ENCODE measurements around the gene XYLT1. TPM values are rescaled to one million over a fixed set of nuclear protein-coding genes. Genes with fewer than 3 reads are reported as not detected.

The XYLT1 gene
- polyA plus RNA-seq, 1 donor (not counting 4 experiments of a cell fraction or from before 2014, with no cell fraction given), result 4.4 TPM

DNA sequence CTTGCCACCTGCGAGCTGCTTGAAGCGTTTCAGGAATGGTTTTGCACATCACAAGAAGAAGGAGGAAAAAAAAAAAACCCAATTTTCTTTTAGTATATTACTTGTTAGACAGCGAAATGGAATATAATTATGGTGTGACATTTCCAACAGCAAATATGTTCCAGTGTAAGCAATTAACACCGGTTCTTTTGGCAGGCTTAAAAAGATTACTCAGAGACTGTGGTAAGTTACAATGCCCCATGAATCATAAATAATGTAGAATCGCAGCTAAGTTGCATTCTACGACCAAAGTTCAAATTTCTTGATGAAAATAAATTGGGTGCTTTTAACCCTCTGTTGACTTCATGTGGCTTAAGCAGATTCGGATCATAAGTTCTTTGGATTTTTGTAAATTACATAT is 245.2 kb downstream of the XYLT1 start:
- TF ChIP-seq, protein P1, sequence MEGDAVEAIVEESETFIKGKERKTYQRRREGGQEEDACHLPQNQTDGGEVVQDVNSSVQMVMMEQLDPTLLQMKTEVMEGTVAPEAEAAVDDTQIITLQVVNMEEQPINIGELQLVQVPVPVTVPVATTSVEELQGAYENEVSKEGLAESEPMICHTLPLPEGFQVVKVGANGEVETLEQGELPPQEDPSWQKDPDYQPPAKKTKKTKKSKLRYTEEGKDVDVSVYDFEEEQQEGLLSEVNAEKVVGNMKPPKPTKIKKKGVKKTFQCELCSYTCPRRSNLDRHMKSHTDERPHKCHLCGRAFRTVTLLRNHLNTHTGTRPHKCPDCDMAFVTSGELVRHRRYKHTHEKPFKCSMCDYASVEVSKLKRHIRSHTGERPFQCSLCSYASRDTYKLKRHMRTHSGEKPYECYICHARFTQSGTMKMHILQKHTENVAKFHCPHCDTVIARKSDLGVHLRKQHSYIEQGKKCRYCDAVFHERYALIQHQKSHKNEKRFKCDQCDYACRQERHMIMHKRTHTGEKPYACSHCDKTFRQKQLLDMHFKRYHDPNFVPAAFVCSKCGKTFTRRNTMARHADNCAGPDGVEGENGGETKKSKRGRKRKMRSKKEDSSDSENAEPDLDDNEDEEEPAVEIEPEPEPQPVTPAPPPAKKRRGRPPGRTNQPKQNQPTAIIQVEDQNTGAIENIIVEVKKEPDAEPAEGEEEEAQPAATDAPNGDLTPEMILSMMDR (optimal IDR thresholded peaks at IDR 0.05 in 1 of 3, IDR thresholded peaks at IDR 0.05 in 1 of 3, conservative IDR thresholded peaks at IDR 0.05 in 1 of 3; ENCODE audit: extremely low read depth in 1 of 3, insufficient read depth in 2 of 3, low read length in 3 of 3), result no peak
- TF ChIP-seq EZH2 (IDR thresholded peaks at IDR 0.05; ENCODE audit: low read length), result no peak
- dilution Hi-C loops (cut with MboI; ENCODE audit: extremely low pct_ligation_motif_present, low sequenced_read_pairs), result no loop called here
- H4K20me1 ChIP-seq (ENCODE audit: control insufficient read depth, extremely low read depth, insufficient read depth, low read length), result no peaks in the 10 kb centered on the region

DNA sequence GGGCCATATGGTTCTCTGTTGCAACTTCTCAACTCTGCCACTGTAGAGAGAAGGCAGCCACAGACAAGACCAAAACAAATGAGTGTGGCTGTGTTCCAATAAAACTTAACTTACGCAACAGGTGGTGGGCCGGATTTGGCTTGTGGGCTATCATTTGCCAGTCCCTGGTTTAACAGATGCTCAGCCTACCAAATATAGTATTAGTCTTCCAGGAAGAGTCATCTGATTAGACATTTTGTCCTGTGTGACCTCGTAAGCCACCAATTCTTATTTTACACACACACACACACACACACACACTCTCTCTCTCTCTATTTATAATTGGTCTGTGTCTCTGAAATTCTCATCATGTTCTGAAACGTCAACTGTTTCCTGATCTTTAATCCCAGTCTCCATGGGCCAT is 245.9 kb downstream of the XYLT1 start:
- no peak overlapping the region for H3K9ac ChIP-seq (ENCODE audit: control insufficient read depth, extremely low read depth, insufficient read depth, low read length)
- dilution Hi-C loops (cut with MboI; ENCODE audit: extremely low pct_ligation_motif_present, low sequenced_read_pairs), result no loop called here
- no peak for DNase-seq (ENCODE audit: low read depth, low spot score)

More for the DNA sequence above, 245.2 kb downstream of the XYLT1 start:
- Histone ChIP-seq H3K4me3 (ENCODE audit: control insufficient read depth in 2 of 3, extremely low read depth in 1 of 3, insufficient read depth in 2 of 3, low read depth in 1 of 3, low read length in 3 of 3) (no peak overlapping the region), H3K27ac (ENCODE audit: control insufficient read depth, insufficient read depth, low read length) (peak overlapping the region; percentile 7), H3K9ac (ENCODE audit: control insufficient read depth, extremely low read depth, insufficient read depth, low read length) (no peak overlapping the region), H3K9me1 (ENCODE audit: control insufficient read depth, extremely low read depth, insufficient read depth, low read length) (peaks cover 2% of the 10 kb centered on the region), H3K79me2 (ENCODE audit: control insufficient read depth, insufficient read depth, low read length) (no peaks in the 10 kb centered on the region), H3K4me1 (ENCODE audit: control insufficient read depth, extremely low read depth, insufficient read depth, low read length) (peaks cover 53% of the 10 kb centered on the region), H3K36me3 (ENCODE audit: control insufficient read depth in 2 of 2, extremely low read depth in 1 of 2, insufficient read depth in 2 of 2, low read length in 2 of 2) (no peaks in the 10 kb centered on the region), H3K27me3 (ENCODE audit: control insufficient read depth, extremely low read depth, insufficient read depth, low read length) (no peaks in the 10 kb centered on the region), H3K4me2 (ENCODE audit: control insufficient read depth, extremely low read depth, insufficient read depth, low read depth, low read length) (no peak overlapping the region), H3K9me3 (ENCODE audit: control insufficient read depth, low read depth, low read length) (no peaks in the 10 kb centered on the region), H2AFZ (ENCODE audit: control insufficient read depth, low read length) (no peak overlapping the region)
- no peak for DNase-seq (ENCODE audit: low read depth, low spot score)
- no peak for FAIRE-seq

More for the DNA sequence above, 245.9 kb downstream of the XYLT1 start:
- no peaks in the 10 kb centered on the region for H3K27me3 ChIP-seq (ENCODE audit: control insufficient read depth, extremely low read depth, insufficient read depth, low read length)
- H3K79me2 ChIP-seq (ENCODE audit: control insufficient read depth, insufficient read depth, low read length), result no peaks in the 10 kb centered on the region
- no peak for FAIRE-seq
- H3K9me1 ChIP-seq (ENCODE audit: control insufficient read depth, extremely low read depth, insufficient read depth, low read length), result peaks cover 2% of the 10 kb centered on the region
- no peak overlapping the region for H2AFZ ChIP-seq (ENCODE audit: control insufficient read depth, low read length)
- no peak overlapping the region for H3K4me2 ChIP-seq (ENCODE audit: control insufficient read depth, extremely low read depth, insufficient read depth, low read depth, low read length)
- no peak overlapping the region for H3K4me3 ChIP-seq (ENCODE audit: control insufficient read depth in 2 of 3, extremely low read depth in 1 of 3, insufficient read depth in 2 of 3, low read depth in 1 of 3, low read length in 3 of 3)
- H3K36me3 ChIP-seq (ENCODE audit: control insufficient read depth in 2 of 2, extremely low read depth in 1 of 2, insufficient read depth in 2 of 2, low read length in 2 of 2), result no peaks in the 10 kb centered on the region
- no peaks in the 10 kb centered on the region for H3K9me3 ChIP-seq (ENCODE audit: control insufficient read depth, low read depth, low read length)
- no peak for TF ChIP-seq EZH2 (IDR thresholded peaks at IDR 0.05; ENCODE audit: low read length)
- TF ChIP-seq, protein P1 (optimal IDR thresholded peaks at IDR 0.05 in 1 of 3, IDR thresholded peaks at IDR 0.05 in 1 of 3, conservative IDR thresholded peaks at IDR 0.05 in 1 of 3; ENCODE audit: extremely low read depth in 1 of 3, insufficient read depth in 2 of 3, low read length in 3 of 3), result no peak
- H3K27ac ChIP-seq (ENCODE audit: control insufficient read depth, insufficient read depth, low read length), result no peak overlapping the region
- H4K20me1 ChIP-seq (ENCODE audit: control insufficient read depth, extremely low read depth, insufficient read depth, low read length), result no peaks in the 10 kb centered on the region
- H3K4me1 ChIP-seq (ENCODE audit: control insufficient read depth, extremely low read depth, insufficient read depth, low read length), result peaks cover 47% of the 10 kb centered on the region
